Stimulated activated CD4-positive, alpha-beta T cell treated with anti-CD3 and anti-CD28 coated beads, Interleukin-15, amount 100 ng/mL, for 24 hours (primary cell): ENCODE data around the gene RNLS.

Source experiments
- DNase-seq: peaks from one replicate; pipeline ENCODE4 v3.0.0-alpha.2; 2020

Gene RNLS

DNA sequence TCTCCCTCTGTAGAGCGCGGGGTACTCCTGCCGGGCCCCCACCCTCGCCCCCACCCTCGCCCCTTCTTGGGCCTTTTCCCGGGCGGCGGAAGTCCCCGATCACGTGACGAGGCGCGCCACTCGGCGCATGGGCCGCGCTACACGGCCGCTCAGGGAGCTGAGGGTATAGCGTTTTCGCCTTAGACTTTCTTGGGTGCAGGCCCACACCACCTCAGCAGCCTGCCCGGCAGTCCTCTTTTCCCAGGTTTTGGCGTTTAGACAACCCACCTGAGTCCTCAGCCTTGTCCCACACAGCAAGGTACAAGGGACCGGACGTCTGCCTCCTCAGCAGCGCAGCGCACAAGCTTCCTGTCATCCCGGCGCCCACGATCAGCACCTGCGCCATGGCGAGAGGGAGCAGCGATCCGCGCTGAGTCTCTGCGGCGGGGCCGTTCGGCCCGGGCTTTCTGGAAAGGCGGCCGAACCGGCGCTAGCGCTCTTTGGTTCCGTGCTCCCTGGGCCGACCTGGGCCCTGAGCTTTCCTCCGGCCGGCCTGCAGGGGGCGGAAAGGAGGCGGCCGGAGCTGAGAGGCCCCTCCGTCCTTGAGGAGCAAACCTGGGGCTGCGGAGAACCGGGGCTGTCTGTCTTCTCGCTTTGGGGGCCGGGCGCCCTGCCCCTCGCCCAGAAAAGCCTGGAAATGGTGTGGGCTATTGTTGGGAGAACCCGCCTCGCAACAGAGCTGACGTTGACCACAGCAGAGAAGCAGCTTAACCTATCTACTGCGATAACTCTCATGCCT, at the start of gene RNLS:
Gene RNLS, minus strand, starts transcription at position 513 of the 778 bp plus-strand sequence.
- peak; percentile 78 for DNase-seq

DNA sequence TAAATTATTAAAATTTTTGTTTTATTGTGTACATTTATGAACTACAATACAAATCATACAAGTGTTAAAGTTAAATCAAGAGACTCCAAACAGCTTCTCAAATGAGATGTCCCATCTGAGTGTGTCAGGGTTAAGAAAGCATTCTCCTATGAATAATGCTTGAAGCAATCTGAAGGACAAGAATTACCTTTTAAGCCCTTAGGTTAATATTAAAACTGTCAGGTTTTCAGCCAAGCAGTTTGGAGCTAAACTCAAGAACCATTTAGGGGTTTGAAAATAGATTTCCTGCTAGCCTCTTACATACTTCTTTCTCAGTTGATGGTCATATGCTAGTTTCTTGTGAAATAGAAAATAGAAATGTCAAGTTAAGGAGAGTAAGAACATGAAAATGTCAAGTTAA, 41.7 kb upstream of the RNLS start:
- DNase-seq, result no peak

DNA sequence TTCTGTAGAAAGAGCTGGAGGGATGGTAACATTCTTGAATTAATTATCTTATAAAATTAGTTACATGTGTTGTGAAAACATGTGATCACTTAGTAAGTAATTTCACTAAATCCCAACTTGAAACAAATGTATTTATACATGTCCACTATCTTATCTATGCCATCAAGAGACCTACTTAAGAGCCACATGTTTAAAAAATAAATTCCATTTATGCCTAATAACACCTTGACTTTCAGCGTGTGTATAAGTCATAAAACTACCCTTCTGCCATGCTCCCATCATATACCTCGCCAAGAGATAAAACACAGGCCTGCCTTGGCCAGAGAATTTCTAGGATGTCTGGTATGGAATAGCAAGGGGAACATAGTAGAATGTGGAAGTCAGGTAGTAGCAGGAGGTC, 40.7 kb upstream of the RNLS start:
- DNase-seq, result no peak

DNA sequence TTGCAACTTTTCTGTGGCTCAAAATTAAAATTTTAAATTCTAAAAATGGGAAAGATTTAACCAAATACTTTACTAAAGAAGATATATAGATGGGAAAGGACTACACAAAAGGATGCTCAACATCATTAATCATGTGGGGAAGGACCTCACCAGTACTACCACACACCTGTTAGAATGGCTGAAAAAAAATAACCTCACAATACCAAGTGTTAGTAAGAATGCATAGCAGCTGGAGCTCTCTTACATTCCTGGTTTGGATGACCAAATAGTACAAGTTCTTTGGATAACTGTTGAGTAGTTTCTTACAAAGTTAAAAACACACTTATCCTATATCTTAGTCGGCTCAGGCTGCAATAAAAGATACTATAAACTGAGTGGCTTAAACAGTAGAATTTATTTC, 37.3 kb upstream of the RNLS start:
- DNase-seq, result no peak

DNA sequence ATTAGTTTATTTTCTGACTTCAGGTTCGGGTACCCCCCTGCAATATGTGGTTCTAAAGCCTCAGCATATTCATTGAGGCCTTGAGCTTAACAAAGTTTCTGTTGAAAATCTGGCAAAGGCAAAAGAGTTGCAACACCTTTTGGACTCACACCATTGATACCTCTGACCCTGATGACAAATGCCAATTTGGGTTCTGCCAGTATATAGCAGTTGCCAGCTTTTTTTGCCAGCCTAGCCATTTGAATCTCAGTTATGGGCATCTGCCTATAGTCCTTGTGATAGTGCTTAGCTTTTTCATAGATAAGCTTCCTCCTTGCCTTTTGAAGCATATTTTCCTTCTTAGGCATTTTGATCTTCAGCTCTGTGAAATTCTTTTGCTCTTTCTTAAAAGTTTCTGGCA, 35.4 kb upstream of the RNLS start:
- no peak for DNase-seq

DNA sequence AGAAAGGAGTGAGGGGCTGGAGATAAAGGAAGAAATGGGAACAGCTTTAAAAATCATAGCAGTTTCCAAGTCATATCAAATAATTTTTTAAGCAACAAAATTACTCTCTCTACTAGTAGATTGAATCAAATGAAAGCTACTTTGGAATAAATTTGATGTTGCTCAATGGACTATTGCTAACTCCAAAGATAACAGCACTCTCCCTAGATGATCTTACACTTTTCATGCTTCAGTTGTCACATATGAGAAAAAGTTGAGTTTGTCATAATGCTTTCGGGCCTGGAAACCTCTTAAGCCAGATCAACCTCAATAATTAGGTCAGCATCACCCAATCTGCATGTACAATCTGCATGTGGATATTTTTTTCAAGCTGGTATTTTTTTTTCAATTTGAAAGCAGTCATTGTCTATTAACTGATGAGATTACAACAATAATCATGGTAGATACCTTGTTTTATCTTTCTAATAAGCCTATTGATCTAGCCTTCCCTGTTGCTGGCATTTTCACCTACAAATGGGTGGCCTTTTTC, 34.7 kb upstream of the RNLS start:
- no peak for DNase-seq

DNA sequence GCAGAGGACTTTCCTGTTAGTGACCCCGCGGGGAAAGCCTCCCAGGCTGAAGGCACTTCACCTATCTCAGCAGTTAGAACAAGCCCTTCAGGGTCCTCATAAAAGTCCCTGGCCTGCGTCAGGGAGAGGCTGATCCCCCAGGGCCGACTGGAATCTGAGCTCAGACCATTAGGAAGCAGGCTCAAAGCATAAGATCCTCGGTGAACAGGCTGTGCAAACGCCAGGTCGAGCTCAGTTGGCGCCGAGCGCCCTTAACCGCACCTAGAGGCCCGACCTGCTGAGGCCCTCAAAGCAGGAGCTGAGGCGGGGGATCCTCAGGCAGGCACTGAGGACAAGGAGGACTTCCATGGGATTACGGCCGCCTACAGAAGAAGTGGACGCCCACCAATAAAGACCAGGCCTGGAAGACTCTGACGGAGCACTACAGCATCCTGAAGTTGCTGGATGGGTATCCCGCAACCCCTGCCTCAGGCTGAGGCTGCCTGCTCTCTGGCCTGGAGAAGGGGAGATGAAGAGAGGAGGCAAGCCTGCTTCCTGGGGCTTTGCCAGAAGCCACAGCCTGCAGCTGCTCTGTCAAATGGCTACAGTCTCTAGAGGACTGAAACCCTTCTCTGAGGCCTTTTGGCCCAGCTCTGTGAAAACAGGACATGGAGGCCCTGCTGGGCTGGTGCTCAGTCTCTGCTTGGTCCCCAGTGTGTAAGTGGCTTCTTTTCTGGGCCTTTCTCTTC, 33.3 kb upstream of the RNLS start:
- no peak for DNase-seq

DNA sequence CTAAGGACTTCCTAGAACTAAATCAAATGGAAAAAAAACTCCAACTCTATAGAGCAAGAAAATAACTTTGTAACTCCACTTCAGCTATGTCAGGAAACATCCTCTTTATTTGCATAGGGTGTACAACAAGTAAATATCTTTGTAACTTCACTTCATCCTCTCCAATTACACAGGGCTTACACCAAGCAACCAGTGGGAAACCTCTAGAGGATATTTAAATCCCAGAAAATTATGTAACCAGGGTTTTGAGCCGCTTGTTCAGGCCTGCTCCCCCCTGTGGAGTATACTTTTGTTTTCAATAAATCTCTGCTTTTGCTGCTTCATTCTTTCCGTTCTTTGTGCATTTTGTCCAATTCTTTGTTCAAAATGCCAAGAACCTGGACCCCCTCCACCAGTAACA, 25.7 kb upstream of the RNLS start:
- DNase-seq, result no peak

DNA sequence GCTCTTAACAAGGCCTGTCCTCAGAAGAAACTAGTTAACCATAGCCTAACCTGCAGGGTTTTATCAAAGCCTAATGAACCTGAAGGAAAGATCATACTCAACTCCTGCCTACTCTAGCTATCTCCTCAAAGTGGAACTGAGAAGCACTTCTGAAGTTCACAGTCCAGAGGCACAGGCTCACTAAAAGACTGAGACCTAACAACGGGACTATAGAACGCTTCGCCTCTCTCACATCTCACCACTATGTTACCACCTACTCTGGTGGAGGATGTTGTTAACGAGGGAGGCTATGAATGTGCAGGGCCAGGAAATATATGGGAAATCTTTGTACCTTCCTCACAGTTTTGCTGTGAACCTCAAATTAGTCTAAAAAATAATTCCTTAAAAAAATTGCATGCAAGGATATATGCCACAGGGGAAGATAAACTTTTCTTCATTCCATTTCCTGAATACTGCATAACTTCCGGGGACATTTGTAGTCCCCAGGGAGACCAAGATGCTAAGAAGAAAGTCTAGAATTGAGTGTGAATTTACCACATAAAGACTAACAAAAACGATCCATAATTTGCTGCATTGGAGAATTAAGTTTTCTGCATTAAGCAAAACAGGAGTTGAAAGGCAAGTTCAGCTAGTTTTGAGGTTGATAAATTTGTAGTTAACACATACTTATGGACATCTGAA, 25.1 kb upstream of the RNLS start:
- DNase-seq, result no peak

DNA sequence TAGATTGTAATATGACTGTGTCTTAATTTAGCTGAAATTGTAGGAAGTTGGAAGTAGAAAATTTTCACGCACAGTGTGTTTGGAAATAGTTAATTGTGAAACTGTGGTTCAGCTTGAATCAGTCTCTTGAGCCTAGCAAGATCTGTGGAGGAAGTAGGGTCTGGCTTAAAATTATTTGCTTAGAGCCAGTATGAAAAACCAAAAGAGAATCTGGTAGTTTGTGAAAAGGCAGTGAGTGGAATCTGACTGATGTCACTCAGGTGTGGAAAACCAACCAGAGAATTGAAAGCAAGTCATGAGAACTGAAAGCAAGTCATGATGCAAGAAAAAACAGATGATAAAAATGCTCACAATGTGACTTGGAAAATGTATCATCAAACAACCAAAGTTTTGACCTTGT, 14.9 kb upstream of the RNLS start:
- DNase-seq, result no peak

DNA sequence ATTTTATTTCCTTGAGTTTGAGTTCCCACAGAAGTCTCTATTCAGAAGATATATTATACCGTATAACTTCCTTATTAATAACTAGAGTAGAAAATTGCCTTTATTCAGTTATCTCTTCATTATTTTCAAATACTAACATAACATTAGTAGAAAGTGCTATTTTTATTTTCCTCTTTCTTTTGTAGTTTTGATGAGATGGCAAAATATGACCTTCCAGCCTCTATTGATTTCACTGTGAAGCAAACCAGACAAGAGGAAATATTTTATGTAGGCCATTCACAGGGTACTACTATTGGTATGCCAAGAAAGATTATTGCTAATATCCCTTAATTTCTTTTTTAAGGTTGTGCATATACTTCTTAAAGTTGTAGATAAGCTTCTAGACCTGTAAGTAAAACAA, 11.4 kb upstream of the RNLS start:
- DNase-seq, result no peak

DNA sequence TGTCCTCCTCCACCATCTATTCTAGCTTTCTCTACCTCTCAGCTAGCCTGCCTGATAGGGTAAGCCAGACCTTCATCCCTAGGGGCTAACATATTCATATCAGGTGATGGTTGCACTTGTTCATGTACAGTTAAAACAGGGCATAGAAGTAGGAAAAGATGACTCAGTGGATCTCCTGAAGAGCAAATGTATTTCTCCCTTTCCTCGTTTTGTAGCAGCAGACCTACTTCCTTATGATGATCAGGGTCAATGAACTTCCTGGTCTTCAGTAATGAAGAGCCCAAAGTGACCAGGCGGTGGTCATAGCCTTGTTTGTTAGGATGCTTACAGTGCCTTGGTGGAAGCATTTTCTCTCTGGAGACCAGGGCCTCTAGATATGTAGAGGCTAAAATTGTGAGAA, 9.8 kb upstream of the RNLS start:
- no peak for DNase-seq

DNA sequence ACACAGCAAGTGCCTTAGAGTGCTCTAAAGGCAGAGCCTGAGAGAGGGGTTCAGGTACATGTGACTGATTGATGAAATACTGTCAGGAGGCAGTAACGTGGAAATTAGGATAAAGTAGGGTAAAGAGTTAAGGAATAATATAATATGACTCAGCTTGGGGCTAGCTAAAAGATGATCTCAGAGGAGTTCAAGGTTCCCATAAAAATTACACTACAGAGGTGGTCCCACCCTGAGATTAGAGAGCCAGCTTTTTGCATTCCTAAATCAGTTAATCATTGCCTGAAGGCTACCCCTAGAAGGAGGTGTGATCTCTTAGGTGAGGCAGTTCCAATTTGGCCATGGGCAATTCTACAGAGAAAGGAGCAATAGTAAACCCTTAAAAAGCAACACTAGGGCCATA, 9.3 kb upstream of the RNLS start:
- no peak for DNase-seq

DNA sequence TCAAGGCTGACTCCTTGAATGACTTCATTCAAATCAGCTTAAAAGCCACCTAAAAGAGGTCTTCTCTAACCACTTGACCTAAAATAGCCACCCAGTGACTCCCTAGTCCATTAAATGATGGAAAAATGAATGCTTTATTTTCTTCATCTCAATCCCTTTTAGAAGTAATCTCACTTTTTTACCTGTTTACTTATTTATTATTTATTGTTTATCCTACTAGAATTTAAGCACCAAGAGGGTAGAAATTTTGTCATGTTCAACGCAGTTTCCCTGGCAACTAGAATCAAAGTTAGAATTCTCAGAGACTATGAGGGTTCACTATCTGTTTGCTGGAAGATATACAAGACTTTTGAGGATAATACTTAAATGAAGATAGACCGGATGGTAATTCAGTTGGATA, 3.3 kb upstream of the RNLS start, which contains the start of gene LIPJ:
Gene LIPJ, plus strand, starts transcription at position 301 of the 400 bp plus-strand sequence. CDS start 3,926 bp downstream, outside the sequence.
- DNase-seq, result no peak

DNA sequence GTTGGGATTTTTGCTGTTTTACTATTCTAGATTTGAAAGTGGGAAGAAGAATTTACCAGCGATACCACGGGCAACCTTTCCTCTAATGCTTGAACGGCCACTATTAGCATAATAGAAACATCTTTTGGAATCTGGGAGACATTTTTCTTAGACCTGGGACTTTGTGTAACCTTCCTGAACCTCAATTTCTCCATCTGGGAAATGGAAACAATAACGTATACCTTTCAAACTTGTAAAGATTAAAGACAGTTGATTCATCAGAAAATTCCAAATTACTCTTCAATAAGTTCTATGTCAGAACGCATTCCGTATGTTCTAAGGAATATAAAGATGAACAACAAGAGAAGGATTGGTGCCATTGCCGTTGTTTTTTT, 453 bp upstream of the RNLS start:
- DNase-seq, result no peak

DNA sequence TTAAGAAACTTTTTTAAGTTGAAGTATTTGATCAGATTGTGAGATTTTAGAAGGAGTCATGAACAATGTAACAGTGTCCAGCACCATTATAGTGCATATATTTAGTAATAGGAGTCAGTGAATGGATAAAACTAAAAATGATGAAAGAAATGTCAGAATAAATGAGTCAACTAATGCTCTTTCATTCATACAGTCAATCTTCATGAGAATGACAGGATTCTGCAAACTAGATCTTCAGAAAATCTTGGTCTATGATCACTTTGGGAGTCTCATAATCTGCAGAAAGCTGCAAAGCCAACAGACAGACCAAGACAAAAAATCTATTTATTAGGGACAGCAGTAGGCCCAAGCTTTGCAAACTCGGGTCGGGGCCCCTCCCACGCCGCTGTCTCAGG, 710 bp downstream of the RNLS start:
- DNase-seq, result no peak

DNA sequence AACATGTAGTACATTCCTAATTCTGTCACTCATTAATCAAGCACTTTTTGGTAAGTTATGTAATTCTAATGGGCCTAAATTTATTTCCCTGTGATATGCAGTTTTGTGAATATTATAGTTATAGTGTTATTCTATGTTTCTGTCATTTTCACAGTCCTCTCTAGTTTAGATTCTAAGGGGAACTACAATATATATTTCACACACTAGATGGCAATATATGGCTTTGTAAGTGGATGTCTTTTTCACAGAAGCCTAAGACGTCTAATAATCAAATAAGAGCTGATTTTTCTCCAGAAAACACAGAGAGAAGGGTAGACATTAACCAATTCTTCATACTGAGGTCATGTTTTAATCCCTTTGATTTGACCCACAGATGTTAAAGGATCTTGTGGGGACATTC, 18.0 kb downstream of the RNLS start:
- no peak for DNase-seq

DNA sequence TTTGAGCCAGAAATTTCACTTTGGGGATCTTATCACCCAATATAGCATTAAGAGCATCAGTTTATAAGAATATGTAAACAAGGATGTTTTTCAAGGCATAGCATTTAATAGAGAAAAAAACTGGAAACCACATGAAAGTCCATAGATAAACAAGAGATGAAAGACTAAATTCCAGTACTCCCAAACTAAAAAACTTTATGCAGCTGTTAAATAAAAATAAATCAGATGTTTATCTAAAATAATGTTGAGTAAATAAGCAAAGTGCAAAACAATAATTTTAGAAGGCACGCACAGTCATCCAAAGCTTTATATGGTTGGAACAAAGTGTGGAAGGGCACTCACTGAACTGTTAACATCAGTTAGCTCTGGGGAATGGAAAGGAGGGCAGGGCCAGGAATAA, 21.0 kb downstream of the RNLS start:
- DNase-seq, result no peak

DNA sequence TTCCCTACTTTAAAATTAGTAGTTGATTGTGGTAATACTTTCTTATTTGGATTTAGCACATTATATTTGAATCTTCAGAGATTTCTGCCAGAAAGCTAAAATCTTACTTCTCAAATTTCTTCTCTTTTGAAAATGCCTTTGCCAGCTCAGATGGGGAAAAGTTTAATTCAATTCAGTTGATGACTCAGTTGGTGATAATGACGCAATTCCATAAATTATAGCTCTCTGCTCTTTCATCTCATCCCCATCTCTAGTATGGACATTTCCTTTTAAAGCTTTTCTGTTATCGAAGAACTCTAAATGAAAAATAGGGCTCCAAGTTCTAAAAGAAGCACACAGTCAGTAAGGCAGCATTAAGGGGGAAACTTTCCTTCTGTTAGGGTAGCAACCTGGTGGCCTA, 25.5 kb downstream of the RNLS start:
- DNase-seq, result no peak

DNA sequence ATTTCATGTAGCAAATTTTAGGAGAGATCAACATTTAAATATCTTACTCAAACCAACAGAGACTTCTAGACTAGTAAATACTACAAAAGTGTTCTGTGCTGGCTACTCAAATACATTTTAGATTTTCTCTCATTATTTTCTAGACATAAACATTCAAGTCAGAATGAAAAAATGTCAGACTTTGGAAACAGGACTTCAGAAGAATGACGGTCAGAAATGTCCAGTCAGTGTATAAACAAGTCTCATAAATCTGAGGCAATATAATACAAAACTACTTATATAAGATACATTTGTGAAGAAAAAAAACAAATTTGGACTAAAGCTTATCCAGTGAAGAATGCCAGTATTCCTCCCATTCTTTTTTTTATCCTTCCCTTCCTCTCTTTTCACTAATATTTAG, 25.9 kb downstream of the RNLS start:
- DNase-seq, result no peak

DNA sequence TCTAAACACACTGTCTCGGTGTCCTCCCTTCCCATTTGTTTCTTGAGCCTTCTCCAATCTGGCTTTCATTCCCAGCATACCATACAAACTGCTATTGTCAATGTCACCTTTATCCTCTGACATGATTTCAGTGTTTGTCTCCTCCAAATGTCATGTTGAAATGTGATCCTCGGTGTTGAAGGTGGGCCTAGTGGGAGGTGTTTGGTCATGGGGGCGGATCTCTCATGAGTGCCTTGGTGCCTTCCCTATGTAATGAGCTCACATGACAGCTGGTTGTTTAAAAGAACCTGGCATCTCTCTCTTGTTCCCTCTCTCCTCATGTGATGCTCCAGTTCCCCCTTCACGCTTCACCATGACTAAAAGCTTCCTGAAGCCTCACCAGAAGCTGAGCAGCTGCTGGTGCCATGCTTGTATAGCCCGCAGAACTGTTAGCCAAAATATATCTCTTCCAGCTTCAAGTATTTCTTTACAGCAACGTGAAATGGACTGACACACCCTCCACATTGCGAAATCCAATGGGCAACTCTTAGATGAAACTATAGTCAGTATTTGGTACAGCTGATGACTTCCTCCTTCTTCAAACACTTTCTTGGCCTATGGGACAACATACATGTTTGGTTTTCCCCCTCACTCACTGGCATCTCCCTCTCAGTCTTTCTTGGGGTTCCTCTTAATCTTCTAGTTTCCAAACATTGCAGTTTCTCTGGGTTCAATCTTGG, 27.8 kb downstream of the RNLS start:
- no peak for DNase-seq

DNA sequence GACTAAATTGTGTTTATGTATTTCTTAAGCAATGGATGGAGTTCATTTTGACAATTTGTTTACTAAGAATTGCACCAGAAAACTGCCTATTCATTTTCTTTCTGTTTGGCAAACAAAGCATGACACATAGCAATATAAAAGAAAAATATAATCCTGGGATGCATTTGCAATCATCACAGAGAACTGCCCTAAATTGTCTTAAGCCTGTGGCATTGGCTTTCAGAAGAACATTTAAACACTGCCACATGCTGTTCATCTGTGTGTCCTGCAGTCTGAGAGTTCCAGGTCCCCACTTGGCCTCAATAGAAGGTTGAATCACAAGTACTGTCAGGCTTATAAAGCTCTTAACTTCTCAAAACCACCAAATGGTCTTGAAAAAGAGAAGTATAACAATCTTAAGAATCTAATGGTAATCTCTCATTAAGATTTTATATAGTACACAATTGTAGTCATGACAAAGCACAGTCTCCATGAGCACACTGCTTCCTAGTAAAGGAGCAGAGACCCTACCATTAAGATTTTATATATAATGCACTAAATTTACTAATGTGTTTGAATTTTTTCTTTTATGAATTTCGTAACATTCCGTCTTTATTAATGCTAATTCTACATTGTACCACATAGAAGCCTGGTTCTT, 29.9 kb downstream of the RNLS start:
- DNase-seq, result peak; percentile 37

DNA sequence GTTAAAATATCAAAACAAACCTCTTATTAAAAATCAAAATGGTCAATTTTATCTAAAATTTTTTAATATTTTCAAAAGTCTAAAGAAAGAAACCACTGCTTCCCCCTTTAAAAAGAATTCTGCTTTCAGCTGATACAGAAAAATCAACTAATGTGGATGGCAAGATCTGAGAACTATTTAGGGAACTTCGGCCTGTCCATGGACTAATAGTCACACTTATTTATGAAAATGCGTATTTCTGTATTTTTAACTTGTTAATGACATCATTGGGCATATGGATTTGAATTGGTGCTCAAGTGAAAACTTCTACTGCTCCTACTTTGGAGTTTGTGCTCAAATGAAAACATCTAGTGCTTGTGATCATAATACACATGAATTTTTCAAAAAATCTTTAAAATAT, 31.9 kb downstream of the RNLS start:
- DNase-seq, result no peak
